Renal cortex interstitium (tissue), 15 donors: ENCODE measurements around the gene EOLA1. TPM values are rescaled to one million over a fixed set of nuclear protein-coding genes. Genes with fewer than 3 reads are reported as not detected.
A peak's percentile ranks its signal among the peaks of the same experiment; 100 is the strongest.
"Not testable (repeated sequence)": the region's sequence is repeated elsewhere in the genome, so short reads cannot be mapped to it uniquely, and the experiment has no call there.

Experiments used
- DNase-seq, 11 donors: peaks; one replicate each; pipeline ENCODE4 v3.0.0-alpha.2; 2013; ENCODE audit warnings: low read depth in 9 of 11, low spot score in 4 of 11; ENCODE audit errors: extremely low read depth in 1 of 11
- long read RNA-seq, 16 experiments: transcript quantifications; one replicate each; lab custom pipeline, GENCODE V29; 2026
- polyA plus RNA-seq, 3 donors: library from polyadenylated mRNA; unstranded; fragments of 120-200 nt; gene quantifications; one replicate each; pipeline ENCODE4 v1.2.1, GENCODE V29; 2013; ENCODE audit not compliant: insufficient read length in 3 of 3

The EOLA1 gene
- polyA plus RNA-seq, result 10 to 100 TPM; 20.3 to 23.2 (median 22.4) TPM
- long read RNA-seq, donor 1, partial matches to known transcripts, result 0 of 1 reads
- long read RNA-seq, donor 1, other reads (novel, unspliced or antisense), result 0 of 1 reads
- long read RNA-seq, donor 2, partial matches to known transcripts, result 0 of 9 reads
- long read RNA-seq, donor 2, other reads (novel, unspliced or antisense), result 0 of 9 reads
- long read RNA-seq, donor 3, partial matches to known transcripts, result 0 of 8 reads
- long read RNA-seq, donor 3, other reads (novel, unspliced or antisense), result 0 of 8 reads
- long read RNA-seq, donor 4, partial matches to known transcripts, result 0 of 1 reads
- long read RNA-seq, donor 4, other reads (novel, unspliced or antisense), result 0 of 1 reads
- long read RNA-seq, donor 5, partial matches to known transcripts, result 0 of 10 reads
- long read RNA-seq, donor 5, other reads (novel, unspliced or antisense), result 0 of 10 reads
- long read RNA-seq, donor 6, partial matches to known transcripts, result 0 of 3 reads
- long read RNA-seq, donor 6, other reads (novel, unspliced or antisense), result 0 of 3 reads
- long read RNA-seq, donor 7, partial matches to known transcripts, result 0 of 5 reads
- long read RNA-seq, donor 7, other reads (novel, unspliced or antisense), result 0 of 5 reads
- long read RNA-seq, donor 8, partial matches to known transcripts, result 0 of 6 reads
- long read RNA-seq, donor 8, other reads (novel, unspliced or antisense), result 0 of 6 reads
- long read RNA-seq, donor 9, partial matches to known transcripts, result 0 of 6 reads
- long read RNA-seq, donor 9, other reads (novel, unspliced or antisense), result 0 of 6 reads
- long read RNA-seq, donor 10, partial matches to known transcripts, result 0 of 4 reads
- long read RNA-seq, donor 10, other reads (novel, unspliced or antisense), result 0 of 4 reads
- long read RNA-seq, donor 11, result 0 reads
- long read RNA-seq, donor 12, partial matches to known transcripts, result 0 of 2 reads
- long read RNA-seq, donor 12, other reads (novel, unspliced or antisense), result 0 of 2 reads
- long read RNA-seq, donor 13, transcript CXorf40A-204 (5 exons, 1,403 nt), result major isoform, 5 of 10 reads
- long read RNA-seq, donor 13, partial matches to known transcripts, result 0 of 10 reads
- long read RNA-seq, donor 13, other reads (novel, unspliced or antisense), result 0 of 10 reads
- long read RNA-seq, donor 14, partial matches to known transcripts, result 0 of 6 reads
- long read RNA-seq, donor 14, other reads (novel, unspliced or antisense), result 0 of 6 reads
- long read RNA-seq, donor 15, partial matches to known transcripts, result 0 of 1 reads
- long read RNA-seq, donor 15, other reads (novel, unspliced or antisense), result 0 of 1 reads
- long read RNA-seq, donor 16, partial matches to known transcripts, result 0 of 13 reads
- long read RNA-seq, donor 16, other reads (novel, unspliced or antisense), result 0 of 13 reads

DNA sequence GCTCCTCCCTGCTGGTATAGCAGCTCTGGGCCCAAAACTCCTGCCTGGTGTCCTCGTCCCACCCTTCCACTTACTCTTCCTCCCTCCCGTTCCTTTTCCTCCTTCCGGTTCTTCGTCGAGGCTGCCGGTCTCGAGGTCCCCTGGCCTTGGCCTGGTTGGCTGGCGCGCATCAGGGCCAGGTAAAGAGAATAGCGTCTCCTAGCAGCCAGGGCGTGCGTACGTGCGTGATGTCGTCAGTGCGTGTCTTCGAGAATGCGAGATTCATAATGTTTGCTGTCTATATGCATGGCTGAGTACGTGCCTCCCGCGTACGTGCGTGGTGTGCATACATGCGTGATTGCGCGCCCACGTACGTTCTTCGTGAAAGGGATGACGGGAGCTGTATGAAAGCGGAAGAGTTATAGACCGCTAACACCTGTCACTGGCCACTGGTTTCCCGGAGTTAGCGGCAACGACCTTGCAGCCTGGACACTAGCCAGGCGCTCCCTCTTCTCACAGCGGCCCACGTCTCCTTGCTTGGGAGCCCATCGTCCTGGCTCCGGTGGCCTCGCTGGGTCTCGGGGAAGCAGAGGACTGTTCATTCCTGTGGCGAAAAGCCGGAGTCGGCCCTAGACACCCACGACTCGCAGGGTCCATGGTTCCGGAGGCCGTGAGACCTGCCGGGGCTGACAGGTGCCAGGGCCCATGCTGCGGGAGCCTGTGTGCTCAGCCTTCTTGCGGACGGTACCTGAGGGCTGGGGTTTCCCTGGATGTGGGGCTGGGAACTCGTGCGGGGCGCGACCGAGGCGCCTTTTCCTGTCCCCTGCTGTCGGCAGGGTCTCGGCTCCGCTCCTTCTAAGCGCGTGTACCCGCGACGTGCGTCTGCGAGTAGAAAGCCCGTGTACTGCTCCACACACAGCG is at the start of gene EOLA1:
Gene EOLA1 (plus strand): TSS at position 392 of the 900 bp plus-strand sequence. CDS start 4,619 bp downstream, outside the sequence.
- peak in 9 of 11 donors; percentile 2 to 82 (median 75) for DNase-seq

DNA sequence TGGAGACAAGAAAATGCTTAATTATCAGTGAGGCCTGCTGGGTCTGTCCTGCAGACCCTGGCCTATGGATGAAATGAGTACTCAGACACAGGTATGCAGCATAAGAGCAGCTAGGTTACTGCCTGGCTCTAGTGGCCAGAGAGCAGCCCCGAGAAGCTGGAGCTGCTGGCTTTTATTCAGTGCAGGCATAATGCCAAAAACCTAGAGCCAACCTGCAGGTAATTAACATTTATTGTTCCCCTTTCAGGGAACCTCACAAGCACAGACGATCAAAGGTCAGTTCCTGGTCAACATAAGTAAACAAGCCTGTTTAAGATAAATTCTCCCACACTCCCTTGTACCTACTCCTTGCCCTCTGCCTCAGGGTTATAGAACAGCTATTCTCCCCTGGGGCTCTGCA is 49.0 kb upstream of the EOLA1 start:
- no peak for DNase-seq

GRCh38 chrX:149493567-149494562 is 46.9 kb upstream of the EOLA1 start:
- no peak for DNase-seq

DNA sequence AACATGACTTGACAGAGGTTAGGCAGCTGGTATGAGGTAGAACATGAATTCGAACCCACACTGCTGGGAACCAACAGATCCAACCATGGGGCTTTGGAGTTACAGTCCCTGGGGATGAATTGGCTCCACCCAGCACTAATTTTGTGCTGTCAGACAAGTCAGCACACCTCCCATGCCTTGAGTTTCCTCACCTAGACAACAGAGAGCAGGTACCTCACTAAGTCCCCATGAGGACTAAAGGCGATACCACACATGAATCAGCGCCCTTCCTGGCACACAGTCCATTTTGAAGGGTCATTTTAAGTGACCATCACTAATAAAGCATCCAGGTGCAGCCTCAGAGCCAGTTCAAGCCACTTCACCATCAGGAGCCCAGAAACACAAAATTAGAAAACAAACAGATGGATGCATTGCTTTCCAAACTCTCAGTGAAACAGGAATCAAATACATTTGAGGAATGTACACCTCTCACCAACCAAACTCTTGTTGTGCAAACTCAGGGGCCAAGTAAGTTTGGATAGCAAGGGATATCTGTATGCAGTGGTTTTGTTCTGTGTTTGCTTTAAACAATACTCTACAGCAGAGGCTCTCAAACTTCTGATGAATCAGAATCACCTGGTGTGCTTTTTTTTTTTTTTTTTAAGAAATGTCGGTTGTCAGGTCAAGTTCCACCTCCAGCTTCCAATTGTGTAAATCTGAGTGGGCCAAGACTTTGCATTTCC is 45.8 kb upstream of the EOLA1 start:
- DNase-seq, result no peak

GRCh38 chrX:149495573-149496071 is 45.2 kb upstream of the EOLA1 start:
- DNase-seq, result no peak

DNA sequence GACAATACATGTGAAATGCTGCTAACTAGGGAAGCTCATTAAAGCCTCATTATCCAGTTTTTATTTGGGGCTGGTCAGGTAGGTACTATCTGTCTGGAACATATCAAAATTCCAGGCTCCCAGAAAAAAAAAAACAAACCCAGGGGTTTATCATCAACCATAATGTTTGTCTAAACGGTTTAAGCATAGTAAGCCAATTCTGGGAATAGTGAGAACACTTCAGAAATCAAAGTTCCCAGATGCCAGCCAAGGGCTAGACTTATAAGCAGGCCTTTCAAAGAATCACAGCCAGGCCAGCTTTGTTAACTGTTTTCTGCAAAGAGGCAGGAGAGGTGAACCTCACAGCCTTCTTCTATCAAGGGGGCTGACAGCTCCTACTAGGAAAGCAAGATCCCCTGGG is 43.8 kb upstream of the EOLA1 start:
- DNase-seq, result no peak

DNA sequence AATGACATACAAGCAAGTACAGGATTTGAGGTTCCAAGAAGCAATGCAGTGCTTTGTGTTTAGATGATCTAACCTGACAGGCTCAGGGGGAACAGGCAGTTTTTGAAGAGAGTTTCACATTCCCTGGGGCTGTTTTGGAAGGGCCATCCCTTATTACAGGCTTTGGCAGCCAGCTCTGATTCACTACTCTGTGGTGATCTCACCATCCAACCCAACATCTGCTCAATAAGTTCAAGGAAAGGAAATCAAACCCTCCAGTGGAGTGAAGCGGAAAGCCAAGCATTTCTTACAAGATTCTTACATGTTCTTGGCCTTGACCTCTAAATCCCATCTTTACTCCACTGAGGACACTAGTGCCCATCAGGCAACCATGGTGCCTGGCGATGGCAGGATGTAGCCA is 43.2 kb upstream of the EOLA1 start:
- DNase-seq, result no peak

- DNase-seq, result no peak
Observed at GRCh38 chrX:149498767-149499166, 42.0 kb upstream of the EOLA1 start.

DNA sequence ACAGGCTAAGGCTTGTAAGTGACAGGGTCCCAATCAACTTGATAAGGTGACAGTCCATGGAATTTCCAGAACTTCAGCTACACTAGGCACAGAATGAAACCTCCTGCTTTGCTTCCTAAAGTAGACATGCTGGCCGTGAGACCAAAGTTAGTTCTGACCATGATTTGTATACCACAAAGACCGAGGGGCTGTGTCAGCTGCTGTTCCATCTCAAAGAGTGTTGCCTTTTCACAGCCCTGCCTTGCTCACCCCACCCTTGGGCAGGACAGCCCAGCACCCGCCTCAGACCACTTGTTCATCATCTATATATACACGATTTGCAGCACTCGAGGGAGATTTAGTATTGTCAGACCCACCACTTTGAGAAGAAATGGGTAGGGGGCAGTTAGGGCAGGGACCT is 41.0 kb upstream of the EOLA1 start:
- DNase-seq, result no peak

DNA sequence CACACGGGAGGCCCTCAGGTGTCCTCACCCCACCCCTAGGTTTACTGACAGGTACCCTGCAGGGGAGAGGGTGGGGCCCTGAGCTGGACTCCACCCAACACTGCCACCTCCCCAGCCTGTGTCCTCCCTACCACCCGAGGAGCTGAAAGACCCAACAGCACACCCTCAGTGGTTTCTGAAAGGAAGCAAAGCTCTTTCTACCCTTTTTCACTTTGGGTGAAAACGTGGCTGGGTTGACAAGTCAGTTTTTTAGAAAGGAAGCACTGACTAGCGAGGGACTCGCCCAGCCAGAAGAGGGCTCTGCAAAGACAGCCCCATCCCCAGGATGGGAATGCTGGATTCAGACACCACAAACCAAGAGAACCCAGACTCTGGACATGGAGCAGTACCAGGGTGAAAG is 37.9 kb upstream of the EOLA1 start:
- not testable (repeated sequence) for DNase-seq

- DNase-seq, result not testable (repeated sequence)
Observed at GRCh38 chrX:149503446-149503845, 37.4 kb upstream of the EOLA1 start.

- DNase-seq, result no peak
Observed at GRCh38 chrX:149504226-149504914, 36.4 kb upstream of the EOLA1 start.

DNA sequence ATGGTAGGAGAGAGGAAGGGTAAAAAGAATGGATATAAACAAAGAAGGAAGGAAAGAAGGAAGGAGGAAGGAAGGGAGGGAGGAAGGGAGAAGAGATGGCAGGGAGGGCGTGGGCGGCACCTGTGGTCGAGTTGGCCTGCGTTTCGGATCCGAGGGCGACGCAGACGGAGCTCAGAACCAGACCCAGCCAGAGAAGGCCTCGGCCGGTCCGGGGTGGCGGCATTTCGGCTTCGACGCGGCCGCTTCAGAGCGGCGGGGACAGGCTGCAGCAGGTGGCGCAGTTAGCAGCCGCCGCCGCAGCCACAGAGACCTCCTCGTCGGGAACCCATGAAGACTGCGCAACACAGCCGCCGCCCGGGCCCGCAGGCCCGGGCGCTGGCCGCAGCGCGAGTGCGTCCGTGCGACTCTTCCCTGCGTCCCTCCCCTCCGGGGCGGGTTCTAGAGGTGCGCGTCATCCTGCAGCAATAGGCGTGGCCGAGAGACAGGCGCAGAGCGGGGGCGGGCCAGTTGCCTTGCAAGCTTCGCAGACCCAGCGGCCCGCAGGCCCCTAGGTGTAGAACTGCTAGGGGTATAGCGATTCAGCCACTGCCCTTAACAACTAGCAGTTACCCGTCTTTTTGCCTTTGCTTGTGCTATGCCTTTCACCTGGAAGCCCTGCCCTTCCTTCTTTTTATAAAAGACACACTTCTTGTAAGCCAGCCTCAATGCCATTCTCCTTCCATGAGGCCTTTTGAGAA is 35.7 kb upstream of the EOLA1 start, which contains the start of gene IDS:
Gene IDS (minus strand): TSS at position 392 of the 737 bp plus-strand sequence. CDS start 169 bp downstream, at position 223.
- DNase-seq, result peak; percentile 41 to 84 (median 74)

DNA sequence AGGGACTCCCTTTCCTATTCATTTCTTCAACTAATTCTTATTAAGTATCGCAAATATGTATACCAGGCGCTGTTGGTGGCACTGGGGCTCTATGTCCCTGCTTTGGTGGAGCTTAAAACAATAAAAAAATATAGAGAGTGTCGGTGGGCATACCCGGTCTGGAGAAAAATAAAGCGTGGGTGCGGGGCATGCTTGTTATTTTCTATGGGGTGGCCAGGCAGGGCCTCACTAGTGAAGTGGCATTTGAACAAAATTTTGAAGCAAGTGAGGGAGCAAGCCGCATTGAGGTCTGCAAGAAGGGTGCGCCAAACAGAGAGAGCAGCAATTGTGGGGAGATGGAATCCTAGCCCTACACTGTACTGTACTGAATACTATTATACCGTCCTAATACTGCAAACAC is 35.1 kb upstream of the EOLA1 start:
- DNase-seq, result no peak

DNA sequence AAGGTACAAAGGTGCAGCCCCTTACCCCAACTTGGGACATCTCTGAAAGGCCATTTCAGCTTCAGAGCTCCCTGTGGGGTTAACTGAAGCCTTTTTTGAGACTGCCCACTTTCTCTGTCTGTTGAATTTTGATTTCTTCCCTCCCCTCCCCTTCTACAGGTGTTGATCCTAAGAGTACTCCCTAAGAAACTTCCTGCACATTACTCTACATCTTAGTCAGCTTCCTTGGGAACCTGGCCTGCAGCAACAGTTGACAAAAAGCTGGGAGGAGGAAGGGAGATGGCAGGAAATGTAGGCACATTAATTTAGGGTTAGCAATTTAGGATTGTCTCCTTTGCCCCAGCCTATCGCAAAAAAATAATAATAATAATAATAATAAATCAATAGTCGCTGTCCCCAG is 34.5 kb upstream of the EOLA1 start:
- DNase-seq, result no peak
